D721Med (cell line): ENCODE data around the gene VSTM4.

Source experiments
- DNase-seq: peaks from one replicate; pipeline ENCODE4 v3.0.0; 2011; ENCODE audit warnings: low spot score; ENCODE audit not compliant: insufficient read length
- FAIRE-seq: peaks from 2 replicates; lab custom pipeline; 2011; peaks lifted over from hg19 to GRCh38; lab: Jason Lieb, UNC
- TF ChIP-seq, protein P1 (sequence below): IDR thresholded peaks from 2 replicates; pipeline ENCODE4 v1.5.1; 2012; ENCODE audit warnings: mild to moderate bottlenecking, control low read depth; ENCODE audit not compliant: insufficient read depth; ENCODE audit errors: missing control alignments

VSTM4 gene

DNA sequence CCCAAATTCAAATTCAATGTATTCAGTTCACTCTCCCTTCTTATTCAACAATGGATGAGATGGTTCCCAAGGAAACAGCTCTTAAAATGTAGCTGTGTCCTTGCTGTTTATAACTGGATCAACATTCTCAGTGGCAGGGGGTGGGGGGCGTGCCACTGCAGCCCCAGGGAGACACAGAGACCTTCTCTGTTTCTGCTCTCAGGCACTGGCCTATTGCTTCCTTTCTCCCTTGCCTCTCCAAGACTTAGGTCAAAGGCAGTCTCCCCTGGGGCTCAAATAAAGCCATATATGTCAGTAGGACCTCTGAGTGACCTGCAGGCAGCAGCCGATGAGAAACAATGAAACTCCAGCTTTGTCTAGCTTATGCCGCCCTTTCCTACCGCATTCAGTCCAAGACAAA, 20.7 kb downstream of the VSTM4 start:
- no peak for FAIRE-seq
- no peak for DNase-seq
- TF ChIP-seq, protein P1, sequence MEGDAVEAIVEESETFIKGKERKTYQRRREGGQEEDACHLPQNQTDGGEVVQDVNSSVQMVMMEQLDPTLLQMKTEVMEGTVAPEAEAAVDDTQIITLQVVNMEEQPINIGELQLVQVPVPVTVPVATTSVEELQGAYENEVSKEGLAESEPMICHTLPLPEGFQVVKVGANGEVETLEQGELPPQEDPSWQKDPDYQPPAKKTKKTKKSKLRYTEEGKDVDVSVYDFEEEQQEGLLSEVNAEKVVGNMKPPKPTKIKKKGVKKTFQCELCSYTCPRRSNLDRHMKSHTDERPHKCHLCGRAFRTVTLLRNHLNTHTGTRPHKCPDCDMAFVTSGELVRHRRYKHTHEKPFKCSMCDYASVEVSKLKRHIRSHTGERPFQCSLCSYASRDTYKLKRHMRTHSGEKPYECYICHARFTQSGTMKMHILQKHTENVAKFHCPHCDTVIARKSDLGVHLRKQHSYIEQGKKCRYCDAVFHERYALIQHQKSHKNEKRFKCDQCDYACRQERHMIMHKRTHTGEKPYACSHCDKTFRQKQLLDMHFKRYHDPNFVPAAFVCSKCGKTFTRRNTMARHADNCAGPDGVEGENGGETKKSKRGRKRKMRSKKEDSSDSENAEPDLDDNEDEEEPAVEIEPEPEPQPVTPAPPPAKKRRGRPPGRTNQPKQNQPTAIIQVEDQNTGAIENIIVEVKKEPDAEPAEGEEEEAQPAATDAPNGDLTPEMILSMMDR: no peak

DNA sequence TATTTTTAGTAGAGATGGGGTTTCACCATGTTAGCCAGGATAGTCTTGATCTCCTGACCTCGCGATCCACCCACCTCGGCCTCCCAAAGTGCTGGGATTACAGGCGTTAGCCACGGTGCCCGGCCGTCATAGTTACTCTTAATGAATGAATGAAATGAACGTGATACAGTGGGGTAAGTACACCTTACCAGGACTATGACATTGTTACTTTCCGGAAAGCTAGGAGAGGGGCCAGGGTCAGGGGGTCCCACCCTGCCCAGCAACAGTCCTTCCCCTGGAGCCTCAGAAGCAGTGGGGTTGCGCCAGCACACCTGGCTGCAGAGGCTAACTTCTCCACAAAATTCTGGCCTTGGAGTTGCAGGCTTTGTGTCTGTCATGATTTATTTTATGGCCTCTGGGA, 21.4 kb downstream of the VSTM4 start:
- DNase-seq (no peak), FAIRE-seq (no peak)
- TF ChIP-seq, protein P1: no peak

DNA sequence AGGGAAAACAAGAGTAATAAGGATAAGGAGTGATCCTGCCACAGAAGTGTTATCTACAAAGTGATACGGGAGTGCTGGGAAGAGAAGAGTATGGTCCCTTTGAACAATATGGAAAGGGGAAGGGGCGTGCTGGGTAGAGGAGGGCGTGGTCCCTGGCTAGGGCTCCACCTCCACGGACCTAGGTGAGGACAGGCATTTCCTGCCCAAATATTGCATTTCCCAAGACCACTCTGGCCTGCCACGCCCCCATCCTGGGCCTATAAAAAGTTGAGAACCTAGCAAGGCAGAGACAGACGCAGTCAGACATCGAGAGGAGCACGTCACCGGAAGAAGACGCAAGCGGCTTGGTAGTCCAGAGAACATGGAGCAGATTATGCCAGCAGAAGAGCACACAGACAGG, 22.8 kb downstream of the VSTM4 start:
- DNase-seq (no peak), FAIRE-seq (no peak)
- TF ChIP-seq, protein P1: no peak

DNA sequence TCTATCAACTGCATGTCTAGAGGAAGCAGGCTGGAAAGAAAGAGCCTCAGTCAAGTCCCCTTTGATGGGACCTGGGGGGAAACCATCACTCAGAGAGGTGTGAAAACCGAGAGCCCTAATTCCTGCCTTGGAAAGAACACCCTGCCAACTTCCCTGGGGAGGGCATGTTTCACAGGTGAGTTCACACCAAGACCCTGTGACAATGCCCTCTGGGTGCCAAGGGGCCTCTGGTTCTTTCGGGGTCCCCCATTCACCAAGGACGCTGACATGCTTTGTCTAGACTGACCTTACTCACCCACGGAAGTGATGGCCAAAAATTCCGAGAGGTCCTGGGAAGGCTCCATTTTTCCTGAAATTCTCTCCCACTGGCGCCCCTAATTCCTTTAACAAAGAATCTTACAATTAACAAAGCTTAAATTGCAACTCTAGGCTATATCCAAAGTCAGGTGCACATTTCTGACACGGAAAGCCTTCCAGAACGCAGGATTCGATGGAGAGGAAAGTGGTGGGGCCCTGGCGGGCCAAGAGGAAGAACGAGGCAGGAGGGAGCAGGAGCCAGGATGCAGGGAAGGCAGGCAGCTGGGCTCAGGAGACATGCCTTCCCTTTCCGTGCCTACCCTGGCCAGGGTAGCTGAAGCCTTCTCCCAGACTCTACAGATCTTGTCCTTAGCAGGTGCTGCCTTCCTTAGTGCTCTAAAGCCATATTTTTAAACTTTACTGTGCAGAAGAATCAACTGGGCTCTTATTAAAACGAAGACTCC, 23.7 kb downstream of the VSTM4 start:
- TF ChIP-seq, protein P1: no peak
- DNase-seq (no peak), FAIRE-seq (no peak)

DNA sequence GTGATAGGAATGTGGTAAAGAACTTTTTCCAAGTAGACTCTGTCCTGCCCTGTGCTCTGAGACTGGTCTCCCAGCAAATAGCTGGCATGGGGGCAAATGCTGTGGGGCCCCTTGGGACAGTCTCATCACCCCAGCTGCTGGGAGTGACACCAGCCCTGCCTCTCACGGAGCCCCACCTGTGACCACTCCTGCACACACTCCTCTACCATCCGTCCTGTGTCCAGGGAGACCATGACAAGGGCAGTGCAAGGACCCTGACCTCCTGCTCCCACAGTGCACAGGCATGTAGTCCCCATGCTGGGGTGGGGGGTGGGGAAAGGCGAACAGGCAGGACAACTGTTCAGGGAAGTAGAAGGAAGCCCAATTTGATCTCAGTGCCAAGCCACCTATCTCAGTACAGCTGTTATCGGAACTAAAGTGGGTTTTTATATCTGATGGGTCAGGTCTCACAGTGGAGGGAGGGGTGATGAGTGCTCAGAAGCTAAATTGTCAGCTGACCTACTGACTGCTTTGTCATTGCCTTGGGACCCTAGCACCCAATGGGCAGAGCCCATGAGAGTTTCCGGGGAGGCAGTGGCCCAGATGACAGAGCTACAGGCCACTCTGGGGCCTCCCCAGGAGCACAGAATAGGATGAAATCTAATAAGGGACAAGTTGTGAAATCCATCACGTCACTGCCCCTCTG, 24.5 kb downstream of the VSTM4 start:
- no peak for DNase-seq
- TF ChIP-seq, protein P1: no peak
- no peak for FAIRE-seq

DNA sequence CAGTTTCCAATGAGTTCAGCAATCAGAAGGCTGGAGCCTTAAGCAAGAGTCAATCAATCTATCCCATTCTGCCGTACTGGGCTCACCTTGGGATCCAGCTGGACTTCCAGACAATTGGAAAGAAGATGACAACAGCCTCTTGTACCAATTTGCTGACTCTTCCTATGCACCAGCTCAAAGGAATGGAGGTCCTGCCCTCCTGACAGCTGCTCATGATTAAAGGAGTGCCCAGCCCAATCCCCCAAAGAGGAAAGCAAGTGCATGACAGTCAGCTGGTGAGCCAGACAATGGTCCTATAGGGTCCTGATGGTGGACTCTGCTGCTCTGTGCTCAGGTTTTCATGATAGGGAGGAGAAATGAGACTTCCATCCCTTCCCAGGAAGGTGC, 25.1 kb downstream of the VSTM4 start:
- DNase-seq (no peak), FAIRE-seq (no peak)
- TF ChIP-seq, protein P1: no peak
